ENCODE data around the gene PHF19.

PHF19 gene

GRCh38 chr9:120808931-120809330 is 68.1 kb downstream of the PHF19 start:
- no peak overlapping the region for H3K27ac ChIP-seq
- TF ChIP-seq ZFX (IDR thresholded peaks at IDR 0.05) (no peak), CTCF (conservative IDR thresholded peaks at IDR 0.05) (no peak)

- H3K27ac ChIP-seq, result no peak overlapping the region
- no peak for TF ChIP-seq ZFX (IDR thresholded peaks at IDR 0.05)
- TF ChIP-seq CTCF (conservative IDR thresholded peaks at IDR 0.05), result no peak
Measured at GRCh38 chr9:120807607-120808379, 69.2 kb downstream of the PHF19 start.
